Peyer's patch (tissue), 4 donors: ENCODE measurements around the gene DGKE.

Experiments used
- CTCF ChIP-seq, 6 experiments: fragments of 450-650 bp in 4 of 6; fragments of 200-600 bp in 2 of 6; sonication (generic) in 1 of 6; IDR thresholded peaks; one replicate each; pipeline ENCODE4 v1.5.1; 2017 to 2019; ENCODE audit warnings: antibody characterized with exemption in 6 of 6, mild to moderate bottlenecking in 3 of 6, moderate library complexity in 1 of 6
- POLR2A ChIP-seq, 2 donors: fragments of 450-650 bp; IDR thresholded peaks; one replicate each; pipeline ENCODE4 v1.5.1; 2017; ENCODE audit warnings: antibody characterized with exemption in 2 of 2, mild to moderate bottlenecking in 2 of 2, moderate library complexity in 2 of 2

DNA sequence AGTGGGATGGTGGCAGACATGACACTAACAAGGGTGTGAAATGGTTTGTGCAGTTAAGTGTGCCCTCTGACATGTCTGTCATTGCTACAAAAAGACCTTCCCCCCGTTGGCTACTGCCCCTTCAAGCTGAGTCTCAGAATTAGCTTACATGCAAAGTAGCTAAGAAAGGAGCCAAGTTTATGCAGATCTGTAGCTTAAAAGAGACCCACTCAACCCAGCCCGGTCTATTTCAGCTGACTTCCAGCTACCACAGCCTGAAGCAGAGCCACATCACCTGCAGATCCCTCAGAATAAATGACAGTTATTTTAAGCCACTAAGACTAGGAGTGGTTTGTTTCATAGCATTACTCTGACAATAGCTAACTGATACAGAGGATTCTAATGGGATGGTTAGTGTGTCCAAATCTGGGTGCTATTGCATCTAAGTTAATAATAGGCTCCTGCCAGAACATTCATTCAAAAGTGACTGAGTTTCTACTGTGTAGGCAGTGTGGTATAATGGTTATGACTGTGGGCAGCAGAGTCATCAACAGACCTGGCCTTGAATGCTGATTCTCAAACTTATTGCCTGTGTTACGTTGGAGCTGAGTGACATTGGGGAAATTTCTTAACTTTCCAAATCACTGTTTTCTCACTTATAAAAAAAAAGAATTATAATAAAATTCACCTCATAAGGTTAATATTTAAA is 12.0 kb upstream of the DGKE start:
- TF ChIP-seq CTCF (IDR thresholded peaks at IDR 0.05) (no peak), POLR2A (IDR thresholded peaks at IDR 0.05) (no peak)
